Naive thymus-derived CD4-positive, alpha-beta T cell (primary cell): Measurements from ENCODE around the gene ANKRD24. TPM values are rescaled to one million over a fixed set of nuclear protein-coding genes. Genes with fewer than 3 reads are reported as not detected.
A peak's percentile ranks its signal among the peaks of the same experiment; 100 is the strongest.
"Not testable (repeated sequence)": the region's sequence is repeated elsewhere in the genome, so short reads cannot be mapped to it uniquely, and the experiment has no call there.

Experiments used
- ATAC-seq: fragments of 150-1000 bp; cut with Tn5 transposase; 2 replicates; pipeline ENCODE4 v1.10.0; 2021; ENCODE audit warnings: mild to moderate bottlenecking, moderate library complexity
- CTCF ChIA-PET: fragments of 350-600 bp; sonication (Branson Sonifier 250); formaldehyde crosslinking; loops from one replicate; lab custom pipeline; 2021; ENCODE audit warnings: antibody characterized with exemption; lab: Charles Lee
- POLR2A ChIA-PET: fragments of 350-600 bp; sonication (Branson Sonifier 250); formaldehyde crosslinking; loops from one replicate; lab custom pipeline; 2021; ENCODE audit warnings: antibody characterized with exemption, inconsistent platforms; lab: Charles Lee
- DNase-seq, 9 donors: peaks; one replicate each; pipeline versions ENCODE4 v3.0.0 to v3.0.0-alpha.2; 2020 to 2022; ENCODE audit warnings: mixed read lengths in 1 of 9
- H3K27ac ChIP-seq: one replicate; pipeline ENCODE4 v1.7.0; 2013; ENCODE audit warnings: mild to moderate bottlenecking, low read depth, low read length, moderate library complexity
- H3K27me3 ChIP-seq, 2 donors: one replicate each; pipeline ENCODE4 v1.7.0; 2013; ENCODE audit warnings: low read length in 2 of 2, mild to moderate bottlenecking in 2 of 2, moderate library complexity in 2 of 2; ENCODE audit not compliant: control insufficient read depth in 2 of 2, insufficient read depth in 2 of 2
- H3K36me3 ChIP-seq, 3 experiments: 1 replicate in 2 of 3; 2 replicates in 1 of 3; pipeline ENCODE4 v1.7.0; 2013; ENCODE audit warnings: low read length in 3 of 3, mild to moderate bottlenecking in 3 of 3, moderate library complexity in 1 of 3; ENCODE audit not compliant: insufficient read depth in 3 of 3, control insufficient read depth in 2 of 3
- H3K4me1 ChIP-seq, 2 donors: one replicate each; pipeline ENCODE4 v1.7.0; 2013; ENCODE audit warnings: low read length in 2 of 2, mild to moderate bottlenecking in 2 of 2, moderate library complexity in 1 of 2; ENCODE audit not compliant: control insufficient read depth in 2 of 2, insufficient read depth in 2 of 2
- H3K4me3 ChIP-seq: 2 replicates; pipeline ENCODE4 v1.7.0; 2013; ENCODE audit warnings: mild to moderate bottlenecking, low read length
- H3K9me3 ChIP-seq, 3 experiments: 1 replicate in 2 of 3; 2 replicates in 1 of 3; pipeline ENCODE4 v1.7.0; 2013; ENCODE audit warnings: low read length in 3 of 3; ENCODE audit not compliant: control insufficient read depth in 2 of 3
- H3K27ac Mint-ChIP-seq, 9 donors: one replicate each; pipeline ENCODE4 v1.8.0; 2020 to 2022; ENCODE audit warnings: mixed read lengths in 9 of 9, mild to moderate bottlenecking in 8 of 9, moderate library complexity in 5 of 9, inconsistent platforms in 2 of 9
- H3K27me3 Mint-ChIP-seq, 5 donors: one replicate each; pipeline ENCODE4 v1.8.0; 2021 to 2022; ENCODE audit warnings: mixed read lengths in 5 of 5, mild to moderate bottlenecking in 1 of 5
- H3K36me3 Mint-ChIP-seq, 5 donors: one replicate each; pipeline ENCODE4 v1.8.0; 2020 to 2022; ENCODE audit warnings: mixed read lengths in 5 of 5, mild to moderate bottlenecking in 3 of 5, inconsistent platforms in 1 of 5
- H3K4me1 Mint-ChIP-seq, 7 donors: one replicate each; pipeline ENCODE4 v1.8.0; 2020 to 2022; ENCODE audit warnings: mixed read lengths in 7 of 7, mild to moderate bottlenecking in 3 of 7, inconsistent platforms in 1 of 7
- H3K4me3 Mint-ChIP-seq, 10 donors: one replicate each; pipeline ENCODE4 v1.8.0; 2020 to 2022; ENCODE audit warnings: mild to moderate bottlenecking in 10 of 10, mixed read lengths in 10 of 10, moderate library complexity in 6 of 10, inconsistent platforms in 2 of 10
- H3K9me3 Mint-ChIP-seq, 11 donors: one replicate each; pipeline ENCODE4 v1.8.0; 2020 to 2022; ENCODE audit warnings: mixed read lengths in 11 of 11, mild to moderate bottlenecking in 4 of 11, inconsistent platforms in 1 of 11, moderate library complexity in 1 of 11
- intact Hi-C, 2 donors: fragments of 100-400 bp; cut with micrococcal nuclease; formaldehyde crosslinking; loops; one replicate each; pipeline ENCODE4 v1.15.1; 2023
- polyA plus RNA-seq, 2 donors: library from polyadenylated mRNA; unstranded; fragments of 300-500 nt; fragmentation: Illumina TruSeq; gene quantifications; one replicate each; pipeline ENCODE4 v1.2.3, GENCODE V29; 2021
- total RNA-seq, 6 experiments: library from RNA in 5 of 6; stranded (reverse) in 5 of 6; gene quantifications; 1 replicate in 5 of 6; 2 replicates in 1 of 6; pipeline ENCODE4 v1.2.3 and lab custom pipeline; 2021 to 2026

The ANKRD24 gene
- total and polyA plus RNA-seq, 7 experiments from 2014 or later: 0.17 to 2.8 (median 1.9) TPM; not detected in 1

- no peak overlapping the region for H3K27ac ChIP-seq
- H3K36me3 ChIP-seq: peaks cover 7 to 71% (median 14%) of the 10 kb centered on the region in 3 experiments
- Mint-ChIP-seq H3K4me1 (peaks cover 18 to 29% (median 23%) of the 10 kb centered on the region in 7 donors), H3K4me3 (no peak overlapping the region), H3K27me3 (no peaks in the 10 kb centered on the region), H3K9me3 (no peaks in the 10 kb centered on the region), H3K36me3 (peaks cover 4 to 30% (median 13%) of the 10 kb centered on the region in 5 donors), H3K27ac (peak overlapping the region in 3 of 9 donors; percentile 25 to 58 (median 52))
- no peak for ATAC-seq
- H3K27me3 ChIP-seq: no peaks in the 10 kb centered on the region
- POLR2A ChIA-PET: interaction anchor here (1.7 kb wide), 1 partner anchor 34 kb away, joined by 4 read pairs; the partner anchor contains the start of gene TMIGD2
- CTCF ChIA-PET: interaction anchor here (1.2 to 6.0 kb wide), 4 partner anchors 9 to 134 kb away, joined by 4 to 51 read pairs (median 6); partner anchors contain the start of gene CHAF1A
- peaks cover 0 to 6% of the 10 kb centered on the region in 2 donors for H3K4me1 ChIP-seq
- H3K4me3 ChIP-seq: no peak overlapping the region
- DNase-seq: no peak
- intact Hi-C loops: loop anchor here (1.0 to 5.0 kb wide), 8 partner anchors 34 to 257 kb away; partner anchors contain the start of genes FSD1 (in 2 of the 2), MPND (in 2 of the 2), SH3GL1 (in 2 of the 2) and TMIGD2 (in 2 of the 2)
- H3K9me3 ChIP-seq: no peaks in the 10 kb centered on the region
These were observed 85.7 kb downstream of the ANKRD24 start for GRCh38 chr19:4267901-4268815.

GRCh38 chr19:4268816-4269430, 86.4 kb downstream of the ANKRD24 start:
- peak overlapping the region in 1 of 9 donors; percentile 45 for H3K27ac Mint-ChIP-seq
- Histone ChIP-seq H3K9me3 (no peaks in the 10 kb centered on the region), H3K27me3 (no peaks in the 10 kb centered on the region), H3K4me1 (peaks cover 0 to 6% of the 10 kb centered on the region in 2 donors), H3K27ac (no peak overlapping the region), H3K36me3 (peaks cover 7 to 64% (median 14%) of the 10 kb centered on the region in 3 experiments), H3K4me3 (no peak overlapping the region)
- ATAC-seq (no peak), DNase-seq (no peak)
- no peak overlapping the region for H3K4me3 Mint-ChIP-seq
- no peaks in the 10 kb centered on the region for H3K9me3 Mint-ChIP-seq
- H3K4me1 Mint-ChIP-seq: peaks cover 18 to 29% (median 23%) of the 10 kb centered on the region in 7 donors
- ChIA-PET POLR2A (no interaction called here), CTCF (interaction anchor here (0.6 to 6.0 kb wide), 5 partner anchors 9 to 512 kb away, joined by 3 to 51 read pairs (median 4); partner anchors contain the start of gene CHAF1A)
- peaks cover 4 to 30% (median 13%) of the 10 kb centered on the region in 5 donors for H3K36me3 Mint-ChIP-seq
- intact Hi-C loops: loop anchor here (5.0 kb wide), 1 partner anchor 33 kb away; the partner anchor contains the start of genes FSD1 (in 2 of the 2) and TMIGD2 (in 2 of the 2)
- no peaks in the 10 kb centered on the region for H3K27me3 Mint-ChIP-seq

- peaks cover 0 to 10% (median 0%) of the 10 kb centered on the region in 5 donors for H3K27me3 Mint-ChIP-seq
- peaks cover 0 to 15% (median 4%) of the 10 kb centered on the region in 5 donors for H3K36me3 Mint-ChIP-seq
- ATAC-seq (no peak), DNase-seq (no peak)
- H3K27me3 ChIP-seq: no peaks in the 10 kb centered on the region
- no peak overlapping the region for H3K27ac Mint-ChIP-seq
- no peaks in the 10 kb centered on the region for H3K9me3 ChIP-seq
- H3K4me1 Mint-ChIP-seq: no peaks in the 10 kb centered on the region
- intact Hi-C loops: no loop called here
- CTCF ChIA-PET: interaction anchor here (1.1 kb wide), 1 partner anchor 130 kb away, joined by 8 read pairs; the partner anchor contains the start of gene CHAF1A
- H3K4me1 ChIP-seq: no peaks in the 10 kb centered on the region
- no peak overlapping the region for H3K4me3 Mint-ChIP-seq
- no peak overlapping the region for H3K4me3 ChIP-seq
- no peaks in the 10 kb centered on the region for H3K9me3 Mint-ChIP-seq
- H3K36me3 ChIP-seq: peaks cover 5 to 38% (median 7%) of the 10 kb centered on the region in 3 experiments
- H3K27ac ChIP-seq: no peak overlapping the region
- POLR2A ChIA-PET: no interaction called here
These were observed 90.4 kb downstream of the ANKRD24 start for GRCh38 chr19:4272894-4273293.

GRCh38 chr19:4274321-4274686, 91.8 kb downstream of the ANKRD24 start:
- H3K4me1 Mint-ChIP-seq, H3K4me3 Mint-ChIP-seq, H3K4me1 ChIP-seq, H3K27me3 ChIP-seq, H3K4me3 ChIP-seq, POLR2A ChIA-PET, intact Hi-C loops, ATAC-seq, H3K9me3 Mint-ChIP-seq, H3K9me3 ChIP-seq, DNase-seq, H3K27ac Mint-ChIP-seq, H3K27ac ChIP-seq: not testable (repeated sequence)
- Mint-ChIP-seq H3K27me3 (peaks cover 0 to 18% (median 0%) of the 10 kb centered on the region in 5 donors), H3K36me3 (peaks cover 0 to 11% (median 3%) of the 10 kb centered on the region in 5 donors)
- CTCF ChIA-PET: interaction anchor here (0.6 to 1.2 kb wide), 4 partner anchors 20 to 82 kb away, joined by 3 to 7 read pairs (median 4); no protein-coding TSS in a partner anchor
- peaks cover 0 to 23% (median 0%) of the 10 kb centered on the region in 3 experiments for H3K36me3 ChIP-seq

Other genes with a start within 250 kb of the ANKRD24 start
- gene NMRK2, start 249.6 kb upstream of the ANKRD24 start, total RNA-seq: not detected
- gene NMRK2, start 249.6 kb upstream of the ANKRD24 start, polyA plus RNA-seq: not detected
- gene DAPK3, start 211.6 kb upstream of the ANKRD24 start, total RNA-seq: 10 to 100 TPM; 24.7 to 40.3 (median 33.9) TPM
- gene DAPK3, start 211.6 kb upstream of the ANKRD24 start, polyA plus RNA-seq: 10 to 100 TPM; 18.2 to 35.4 TPM
- gene EEF2, start 197.2 kb upstream of the ANKRD24 start, total RNA-seq: 1,000 to 10,000 TPM; 1,791 to 2,674 (median 2,346) TPM
- gene EEF2, start 197.2 kb upstream of the ANKRD24 start, polyA plus RNA-seq: 100 to 1,000 TPM; 611 to 634 TPM
- gene PIAS4, start 175.0 kb upstream of the ANKRD24 start, total RNA-seq: 10 to 100 TPM; 23.9 to 40.6 (median 28.8) TPM
- gene PIAS4, start 175.0 kb upstream of the ANKRD24 start, polyA plus RNA-seq: 1 to 10 TPM; 3.9 to 6.8 TPM
- gene ZBTB7A, start 115.8 kb upstream of the ANKRD24 start, total RNA-seq: 10 to 100 TPM; 47.4 to 76.0 (median 52.0) TPM
- gene ZBTB7A, start 115.8 kb upstream of the ANKRD24 start, polyA plus RNA-seq: 10 to 100 TPM; 15.3 to 45.0 TPM
- 100 to 1,000 TPM in 4 of 5 experiments, 10 to 100 TPM in 1; 87.4 to 162 (median 123) TPM for gene MAP2K2, start 58.6 kb upstream of the ANKRD24 start, total RNA-seq
- gene MAP2K2, start 58.6 kb upstream of the ANKRD24 start, polyA plus RNA-seq: 10 to 100 TPM; 40.5 to 93.6 TPM
- gene CREB3L3, start 29.1 kb upstream of the ANKRD24 start, total RNA-seq: not detected
- not detected for gene CREB3L3, start 29.1 kb upstream of the ANKRD24 start, polyA plus RNA-seq
- 10 to 100 TPM; 20.0 to 41.2 (median 26.0) TPM for gene SIRT6, start 126 bp upstream of the ANKRD24 start, total RNA-seq
- 1 to 10 TPM; 1.1 to 3.9 TPM for gene SIRT6, start 126 bp upstream of the ANKRD24 start, polyA plus RNA-seq
- 1 to 10 TPM in 1 of 5 experiments, under 1 TPM in 1, not detected in 3; 0.44 to 8.8 TPM for gene EBI3, start 46.8 kb downstream of the ANKRD24 start, total RNA-seq
- not detected for gene EBI3, start 46.8 kb downstream of the ANKRD24 start, polyA plus RNA-seq
- gene YJU2, start 64.4 kb downstream of the ANKRD24 start, total RNA-seq: 10 to 100 TPM; 28.5 to 42.1 (median 31.9) TPM
- gene YJU2, start 64.4 kb downstream of the ANKRD24 start, polyA plus RNA-seq: 10 to 100 TPM; 24.4 to 44.7 TPM
- gene SHD, start 96.6 kb downstream of the ANKRD24 start, total RNA-seq: 1 to 10 TPM in 1 of 5 experiments, not detected in 4; 2.3 TPM
- gene SHD, start 96.6 kb downstream of the ANKRD24 start, polyA plus RNA-seq: not detected
- 10 to 100 TPM; 22.3 to 50.5 (median 40.0) TPM for gene TMIGD2, start 119.7 kb downstream of the ANKRD24 start, total RNA-seq
- gene TMIGD2, start 119.7 kb downstream of the ANKRD24 start, polyA plus RNA-seq: 100 to 1,000 TPM in 1 of 2 donors, 10 to 100 TPM in 1; 99.4 to 107 TPM
- 10 to 100 TPM in 1 of 5 experiments, 1 to 10 TPM in 4; 1.8 to 18.9 (median 3.4) TPM for gene FSD1, start 121.9 kb downstream of the ANKRD24 start, total RNA-seq
- gene FSD1, start 121.9 kb downstream of the ANKRD24 start, polyA plus RNA-seq: 1 to 10 TPM in 1 of 2 donors, under 1 TPM in 1; 0.95 to 2.0 TPM
- gene STAP2, start 156.1 kb downstream of the ANKRD24 start, total RNA-seq: 10 to 100 TPM in 1 of 5 experiments, 1 to 10 TPM in 4; 2.6 to 11.8 (median 4.5) TPM
- 1 to 10 TPM; 2.4 to 4.9 TPM for gene STAP2, start 156.1 kb downstream of the ANKRD24 start, polyA plus RNA-seq
- 10 to 100 TPM in 4 of 5 experiments, 1 to 10 TPM in 1; 9.5 to 24.4 (median 20.0) TPM for gene MPND, start 160.9 kb downstream of the ANKRD24 start, total RNA-seq
- gene MPND, start 160.9 kb downstream of the ANKRD24 start, polyA plus RNA-seq: 1 to 10 TPM; 4.0 to 6.7 TPM
- gene SH3GL1, start 217.9 kb downstream of the ANKRD24 start, total RNA-seq: 10 to 100 TPM; 37.1 to 77.0 (median 38.6) TPM
- gene SH3GL1, start 217.9 kb downstream of the ANKRD24 start, polyA plus RNA-seq: 10 to 100 TPM; 11.9 to 22.8 TPM
- 10 to 100 TPM; 10.1 to 71.2 (median 14.1) TPM for gene CHAF1A, start 220.0 kb downstream of the ANKRD24 start, total RNA-seq
- gene CHAF1A, start 220.0 kb downstream of the ANKRD24 start, polyA plus RNA-seq: 1 to 10 TPM; 3.2 to 5.5 TPM